ENCODE data around the gene PTPRM.

GRCh38 chr18:7954238-7954637 is 387.1 kb downstream of the PTPRM start:
- TF ChIP-seq POLR2AphosphoS5 (IDR thresholded peaks at IDR 0.05; ENCODE audit: low read depth, low read length) (no peak), POLR2A (IDR thresholded peaks at IDR 0.05; ENCODE audit: low read depth, low read length) (no peak)

Measured in GM12892 (cell line).